Measurements from ENCODE around the gene CIART.
A peak's percentile ranks its signal among the peaks of the same experiment; 100 is the strongest.
"Not testable (repeated sequence)": the region's sequence is repeated elsewhere in the genome, so short reads cannot be mapped to it uniquely, and the experiment has no call there.

CIART gene

GRCh38 chr1:150235852-150236613 lies 46.3 kb upstream of the CIART start, which contains the start of gene ANP32E:
TSS of gene ANP32E (minus strand) at chr1:150236112. CDS start at chr1:150235786, 326 bp downstream.
- in situ Hi-C loops (cut with MboI; ENCODE audit: low sequenced_read_pairs, unreplicated experiment) = no loop called here
- peak; percentile 97 for DNase-seq (ENCODE audit: low spot score)
- TF ChIP-seq CTCF (IDR thresholded peaks at IDR 0.05; ENCODE audit: borderline replicate concordance, control extremely low read depth, extremely low read depth, insufficient read depth, missing control alignments) = no peak

- in situ Hi-C loops (cut with MboI; ENCODE audit: low sequenced_read_pairs, unreplicated experiment) = no loop called here
- TF ChIP-seq CTCF (IDR thresholded peaks at IDR 0.05; ENCODE audit: borderline replicate concordance, control extremely low read depth, extremely low read depth, insufficient read depth, missing control alignments) = no peak
- DNase-seq (ENCODE audit: low spot score) = no peak
These were observed 45.7 kb upstream of the CIART start for GRCh38 chr1:150236614-150237100.

GRCh38 chr1:150237176-150237575 lies 45.2 kb upstream of the CIART start:
- DNase-seq (ENCODE audit: low spot score); in situ Hi-C loops (cut with MboI; ENCODE audit: low sequenced_read_pairs, unreplicated experiment): not testable (repeated sequence)

GRCh38 chr1:150237746-150238145 lies 44.6 kb upstream of the CIART start:
- in situ Hi-C loops (cut with MboI; ENCODE audit: low sequenced_read_pairs, unreplicated experiment) = no loop called here
- no peak for TF ChIP-seq CTCF (IDR thresholded peaks at IDR 0.05; ENCODE audit: borderline replicate concordance, control extremely low read depth, extremely low read depth, insufficient read depth, missing control alignments)
- no peak for DNase-seq (ENCODE audit: low spot score)

GRCh38 chr1:150243003-150243402 lies 39.4 kb upstream of the CIART start:
- DNase-seq (ENCODE audit: low spot score) = no peak
- in situ Hi-C loops (cut with MboI; ENCODE audit: low sequenced_read_pairs, unreplicated experiment) = no loop called here
- TF ChIP-seq CTCF (IDR thresholded peaks at IDR 0.05; ENCODE audit: borderline replicate concordance, control extremely low read depth, extremely low read depth, insufficient read depth, missing control alignments) = no peak

- TF ChIP-seq CTCF (IDR thresholded peaks at IDR 0.05; ENCODE audit: borderline replicate concordance, control extremely low read depth, extremely low read depth, insufficient read depth, missing control alignments) = no peak
- in situ Hi-C loops (cut with MboI; ENCODE audit: low sequenced_read_pairs, unreplicated experiment) = no loop called here
- DNase-seq (ENCODE audit: low spot score) = no peak
These were observed 32.4 kb upstream of the CIART start for GRCh38 chr1:150249936-150250335.

- TF ChIP-seq CTCF (IDR thresholded peaks at IDR 0.05; ENCODE audit: borderline replicate concordance, control extremely low read depth, extremely low read depth, insufficient read depth, missing control alignments) = no peak
- in situ Hi-C loops (cut with MboI; ENCODE audit: low sequenced_read_pairs, unreplicated experiment) = no loop called here
- DNase-seq (ENCODE audit: low spot score) = no peak
These were observed 26.2 kb upstream of the CIART start for GRCh38 chr1:150256198-150256553.
